ENCODE data around the gene MYO1A.

GRCh38 chr12:56987011-56987410 is 62.9 kb downstream of the MYO1A start:
- TF ChIP-seq, protein P1, sequence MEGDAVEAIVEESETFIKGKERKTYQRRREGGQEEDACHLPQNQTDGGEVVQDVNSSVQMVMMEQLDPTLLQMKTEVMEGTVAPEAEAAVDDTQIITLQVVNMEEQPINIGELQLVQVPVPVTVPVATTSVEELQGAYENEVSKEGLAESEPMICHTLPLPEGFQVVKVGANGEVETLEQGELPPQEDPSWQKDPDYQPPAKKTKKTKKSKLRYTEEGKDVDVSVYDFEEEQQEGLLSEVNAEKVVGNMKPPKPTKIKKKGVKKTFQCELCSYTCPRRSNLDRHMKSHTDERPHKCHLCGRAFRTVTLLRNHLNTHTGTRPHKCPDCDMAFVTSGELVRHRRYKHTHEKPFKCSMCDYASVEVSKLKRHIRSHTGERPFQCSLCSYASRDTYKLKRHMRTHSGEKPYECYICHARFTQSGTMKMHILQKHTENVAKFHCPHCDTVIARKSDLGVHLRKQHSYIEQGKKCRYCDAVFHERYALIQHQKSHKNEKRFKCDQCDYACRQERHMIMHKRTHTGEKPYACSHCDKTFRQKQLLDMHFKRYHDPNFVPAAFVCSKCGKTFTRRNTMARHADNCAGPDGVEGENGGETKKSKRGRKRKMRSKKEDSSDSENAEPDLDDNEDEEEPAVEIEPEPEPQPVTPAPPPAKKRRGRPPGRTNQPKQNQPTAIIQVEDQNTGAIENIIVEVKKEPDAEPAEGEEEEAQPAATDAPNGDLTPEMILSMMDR (tag by site-specific recombination; IDR thresholded peaks at IDR 0.05) = no peak
- TF ChIP-seq BCL11A (tag by site-specific recombination; IDR thresholded peaks at IDR 0.05; ENCODE audit: low read depth) (no peak), PRDM4 (tag by site-specific recombination; IDR thresholded peaks at IDR 0.05) (no peak), ZBTB7A (tag by site-specific recombination; IDR thresholded peaks at IDR 0.05; ENCODE audit: low read depth) (no peak), ZNF211 (tag by site-specific recombination; IDR thresholded peaks at IDR 0.05; ENCODE audit: low read depth) (no peak), ZFP3 (tag by site-specific recombination; IDR thresholded peaks at IDR 0.05; ENCODE audit: low read depth) (no peak), ZNF138 (tag by site-specific recombination; IDR thresholded peaks at IDR 0.05; ENCODE audit: borderline replicate concordance) (no peak), HOXA7 (CRISPR knock-in tag; IDR thresholded peaks at IDR 0.05; ENCODE audit: borderline replicate concordance) (no peak), ZNF146 (tag by site-specific recombination; IDR thresholded peaks at IDR 0.05) (no peak), ZNF423 (tag by site-specific recombination; IDR thresholded peaks at IDR 0.05) (no peak)
- TF ChIP-seq, protein P2, sequence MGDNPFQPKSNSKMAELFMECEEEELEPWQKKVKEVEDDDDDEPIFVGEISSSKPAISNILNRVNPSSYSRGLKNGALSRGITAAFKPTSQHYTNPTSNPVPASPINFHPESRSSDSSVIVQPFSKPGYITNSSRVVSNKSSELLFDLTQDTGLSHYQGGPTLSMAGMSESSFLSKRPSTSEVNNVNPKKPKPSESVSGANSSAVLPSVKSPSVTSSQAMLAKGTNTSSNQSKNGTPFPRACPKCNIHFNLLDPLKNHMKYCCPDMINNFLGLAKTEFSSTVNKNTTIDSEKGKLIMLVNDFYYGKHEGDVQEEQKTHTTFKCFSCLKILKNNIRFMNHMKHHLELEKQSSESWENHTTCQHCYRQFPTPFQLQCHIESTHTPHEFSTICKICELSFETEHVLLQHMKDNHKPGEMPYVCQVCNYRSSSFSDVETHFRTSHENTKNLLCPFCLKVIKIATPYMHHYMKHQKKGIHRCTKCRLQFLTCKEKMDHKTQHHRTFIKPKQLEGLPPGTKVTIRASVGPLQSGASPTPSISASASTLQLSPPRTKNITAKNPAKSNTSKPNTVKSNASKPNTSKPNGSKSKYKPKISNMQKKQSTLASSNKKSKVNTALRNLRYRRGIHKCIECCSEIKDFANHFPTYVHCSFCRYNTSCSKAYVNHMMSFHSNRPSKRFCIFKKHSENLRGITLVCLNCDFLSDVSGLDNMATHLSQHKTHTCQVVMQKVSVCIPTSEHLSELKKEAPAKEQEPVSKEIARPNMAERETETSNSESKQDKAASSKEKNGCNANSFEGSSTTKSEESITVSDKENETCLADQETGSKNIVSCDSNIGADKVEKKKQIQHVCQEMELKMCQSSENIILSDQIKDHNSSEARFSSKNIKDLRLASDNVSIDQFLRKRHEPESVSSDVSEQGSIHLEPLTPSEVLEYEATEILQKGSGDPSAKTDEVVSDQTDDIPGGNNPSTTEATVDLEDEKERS (tag by site-specific recombination; IDR thresholded peaks at IDR 0.05) = no peak
- TF ChIP-seq, protein P3, sequence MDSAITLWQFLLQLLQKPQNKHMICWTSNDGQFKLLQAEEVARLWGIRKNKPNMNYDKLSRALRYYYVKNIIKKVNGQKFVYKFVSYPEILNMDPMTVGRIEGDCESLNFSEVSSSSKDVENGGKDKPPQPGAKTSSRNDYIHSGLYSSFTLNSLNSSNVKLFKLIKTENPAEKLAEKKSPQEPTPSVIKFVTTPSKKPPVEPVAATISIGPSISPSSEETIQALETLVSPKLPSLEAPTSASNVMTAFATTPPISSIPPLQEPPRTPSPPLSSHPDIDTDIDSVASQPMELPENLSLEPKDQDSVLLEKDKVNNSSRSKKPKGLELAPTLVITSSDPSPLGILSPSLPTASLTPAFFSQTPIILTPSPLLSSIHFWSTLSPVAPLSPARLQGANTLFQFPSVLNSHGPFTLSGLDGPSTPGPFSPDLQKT (IDR thresholded peaks at IDR 0.05; ENCODE audit: borderline replicate concordance, low read depth, low read length) = no peak

Data from HEK293 (cell line).